Neural cell (in vitro differentiated cells): ENCODE data around the gene DENND1A. TPM values are rescaled to one million over a fixed set of nuclear protein-coding genes. Genes with fewer than 3 reads are reported as not detected.
"Not testable (repeated sequence)": the region's sequence is repeated elsewhere in the genome, so short reads cannot be mapped to it uniquely, and the experiment has no call there.

ENCODE experiments used
- H2AFZ ChIP-seq: fragments of 200-600, 300-800 bp; sonication (generic), shearing (Covaris generic); 2 replicates; pipeline ENCODE4 v1.6.0; 2014; ENCODE audit warnings: low read depth, mild to moderate bottlenecking, antibody characterized with exemption, low read length, moderate library complexity
- H3F3A ChIP-seq: fragments of 200-600 bp; shearing (Covaris generic); 2 replicates; pipeline ENCODE4 v1.6.1; 2016; ENCODE audit warnings: mild to moderate bottlenecking, moderate library complexity, mixed read lengths, antibody characterized with exemption, low read length; ENCODE audit not compliant: insufficient read depth, poor library complexity, severe bottlenecking
- H3K27ac ChIP-seq: fragments of 200-600, 300-800 bp; sonication (generic), shearing (Covaris generic); 2 replicates; pipeline ENCODE4 v1.5.1; 2014; ENCODE audit warnings: mild to moderate bottlenecking, low read length, moderate library complexity
- H3K27me3 ChIP-seq: fragments of 300-800, 200-600 bp; sonication (generic), shearing (Covaris generic); 2 replicates; pipeline ENCODE4 v1.6.0; 2014; ENCODE audit warnings: mild to moderate bottlenecking, low read depth, low read length, moderate library complexity; ENCODE audit not compliant: insufficient read depth
- H3K36me3 ChIP-seq: fragments of 300-800, 200-600 bp; sonication (generic), shearing (Covaris generic); 2 replicates; pipeline ENCODE4 v1.5.1; 2014; ENCODE audit warnings: mild to moderate bottlenecking, antibody characterized with exemption, low read length, moderate library complexity; ENCODE audit not compliant: insufficient read depth
- H3K4me2 ChIP-seq: fragments of 300-800, 200-600 bp; sonication (generic), shearing (Covaris generic); 2 replicates; pipeline ENCODE4 v1.6.0; 2014; ENCODE audit warnings: mild to moderate bottlenecking, low read length
- H3K4me3 ChIP-seq: fragments of 300-800, 200-600 bp; sonication (generic), shearing (Covaris generic); 2 replicates; pipeline ENCODE4 v1.5.1; 2014; ENCODE audit warnings: mild to moderate bottlenecking, low read length, moderate library complexity
- H3K79me2 ChIP-seq: fragments of 200-600 bp; shearing (Covaris generic); replicated peaks from 2 replicates; pipeline ENCODE4 v1.6.0; 2014; ENCODE audit warnings: mild to moderate bottlenecking, low read length, moderate library complexity; ENCODE audit not compliant: insufficient read depth
- H3K9ac ChIP-seq: fragments of 300-800, 200-600 bp; sonication (generic), shearing (Covaris generic); 2 replicates; pipeline ENCODE4 v1.6.1; 2016; ENCODE audit warnings: mild to moderate bottlenecking, low read length, mixed read lengths
- H3K9me2 ChIP-seq: fragments of 200-600 bp; shearing (Covaris generic); 2 replicates; pipeline ENCODE4 v1.6.1; 2016; ENCODE audit warnings: mild to moderate bottlenecking, low read length, mixed read lengths; ENCODE audit not compliant: insufficient read depth
- H3K9me3 ChIP-seq: fragments of 200-600, 300-800 bp; sonication (generic), shearing (Covaris generic); 2 replicates; pipeline ENCODE4 v1.6.1; 2016; ENCODE audit warnings: mild to moderate bottlenecking, mixed run types, low read length, moderate library complexity, mixed read lengths
- H4K20me1 ChIP-seq: fragments of 200-600 bp; shearing (Covaris generic); 2 replicates; pipeline ENCODE4 v1.6.1; 2016; ENCODE audit warnings: mild to moderate bottlenecking, mixed run types; ENCODE audit not compliant: insufficient read depth
- EP300 ChIP-seq: fragments of 450-650 bp; conservative IDR thresholded peaks from 2 replicates; pipeline ENCODE4 v1.6.1; 2014; ENCODE audit warnings: antibody characterized with exemption, mild to moderate bottlenecking, moderate library complexity; ENCODE audit not compliant: poor library complexity, severe bottlenecking
- EZH2 ChIP-seq: fragments of 200-600, 300-800 bp; shearing (Covaris generic), sonication (generic); IDR thresholded peaks from 2 replicates; pipeline ENCODE4 v1.6.1; 2014; ENCODE audit warnings: antibody characterized with exemption, low read length, borderline replicate concordance, mild to moderate bottlenecking; ENCODE audit not compliant: insufficient read depth, poor library complexity, severe bottlenecking
- MXI1 ChIP-seq: fragments of 450-650 bp; conservative IDR thresholded peaks from 2 replicates; pipeline ENCODE4 v1.6.1; 2014; ENCODE audit warnings: antibody characterized with exemption, mild to moderate bottlenecking; ENCODE audit not compliant: poor library complexity, severe bottlenecking
- POLR2AphosphoS5 ChIP-seq: IDR thresholded peaks from 2 replicates; pipeline ENCODE4 v1.6.1; 2012
- RAD21 ChIP-seq: fragments of 450-650 bp; conservative IDR thresholded peaks from 2 replicates; pipeline ENCODE4 v1.6.1; 2014; ENCODE audit warnings: antibody characterized with exemption, mild to moderate bottlenecking, moderate library complexity
- SMC3 ChIP-seq: fragments of 450-650 bp; conservative IDR thresholded peaks from 2 replicates; pipeline ENCODE4 v1.6.1; 2014; ENCODE audit warnings: antibody characterized with exemption, mild to moderate bottlenecking, moderate library complexity; ENCODE audit not compliant: poor library complexity
- TAF1 ChIP-seq: IDR thresholded peaks from 2 replicates; pipeline ENCODE4 v1.6.1; 2012; ENCODE audit warnings: low read depth
- polyA plus RNA-seq: library from polyadenylated mRNA; depleted of rRNA; stranded (reverse); fragments of >200 nt; gene quantifications from 2 replicates; pipeline ENCODE4 v1.2.3, GENCODE V29; 2014
- TF ChIP-seq, protein P1 (sequence below): fragments of 450-650 bp; IDR thresholded peaks from 2 replicates; pipeline ENCODE4 v1.5.1; 2014; ENCODE audit warnings: antibody characterized with exemption, mild to moderate bottlenecking, moderate library complexity; ENCODE audit not compliant: poor library complexity, severe bottlenecking
- TF ChIP-seq, protein P2 (sequence below): IDR thresholded peaks from 2 replicates; pipeline ENCODE4 v1.6.1; 2012; ENCODE audit warnings: borderline replicate concordance

DENND1A gene
- polyA plus RNA-seq, 1 donor from 2014 or later = 2.3 TPM

DNA sequence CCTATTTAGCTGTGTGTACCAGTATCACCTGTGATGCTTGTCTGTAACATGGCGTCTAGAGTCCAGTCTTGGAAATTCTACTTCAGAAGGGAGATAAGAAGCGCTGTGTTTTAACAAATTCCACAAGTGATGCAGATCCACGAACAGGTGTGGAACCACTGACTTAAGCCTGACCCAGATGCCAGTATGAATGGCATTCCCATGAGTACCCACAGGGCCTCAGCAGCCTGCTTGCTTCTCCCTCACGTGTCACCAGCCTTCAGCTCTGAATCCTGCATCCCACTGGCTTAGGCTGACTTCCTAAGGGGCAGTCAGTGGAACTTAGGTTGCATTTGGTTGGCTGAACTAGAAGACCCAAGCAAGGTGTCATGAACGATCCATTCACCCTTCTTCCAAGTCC is 8.5 kb upstream of the DENND1A start:
- H3K27ac ChIP-seq = no peak overlapping the region
- H3F3A ChIP-seq = no peaks in the 10 kb centered on the region
- H3K9ac ChIP-seq = no peak overlapping the region
- no peak overlapping the region for H3K4me3 ChIP-seq
- H3K27me3 ChIP-seq = no peaks in the 10 kb centered on the region
- H4K20me1 ChIP-seq = no peaks in the 10 kb centered on the region
- no peaks in the 10 kb centered on the region for H3K9me3 ChIP-seq
- TF ChIP-seq MXI1 = no peak
- TF ChIP-seq SMC3 = no peak
- TF ChIP-seq EZH2 = no peak
- TF ChIP-seq TAF1 = no peak
- no peak for TF ChIP-seq RAD21
- TF ChIP-seq, protein P1, sequence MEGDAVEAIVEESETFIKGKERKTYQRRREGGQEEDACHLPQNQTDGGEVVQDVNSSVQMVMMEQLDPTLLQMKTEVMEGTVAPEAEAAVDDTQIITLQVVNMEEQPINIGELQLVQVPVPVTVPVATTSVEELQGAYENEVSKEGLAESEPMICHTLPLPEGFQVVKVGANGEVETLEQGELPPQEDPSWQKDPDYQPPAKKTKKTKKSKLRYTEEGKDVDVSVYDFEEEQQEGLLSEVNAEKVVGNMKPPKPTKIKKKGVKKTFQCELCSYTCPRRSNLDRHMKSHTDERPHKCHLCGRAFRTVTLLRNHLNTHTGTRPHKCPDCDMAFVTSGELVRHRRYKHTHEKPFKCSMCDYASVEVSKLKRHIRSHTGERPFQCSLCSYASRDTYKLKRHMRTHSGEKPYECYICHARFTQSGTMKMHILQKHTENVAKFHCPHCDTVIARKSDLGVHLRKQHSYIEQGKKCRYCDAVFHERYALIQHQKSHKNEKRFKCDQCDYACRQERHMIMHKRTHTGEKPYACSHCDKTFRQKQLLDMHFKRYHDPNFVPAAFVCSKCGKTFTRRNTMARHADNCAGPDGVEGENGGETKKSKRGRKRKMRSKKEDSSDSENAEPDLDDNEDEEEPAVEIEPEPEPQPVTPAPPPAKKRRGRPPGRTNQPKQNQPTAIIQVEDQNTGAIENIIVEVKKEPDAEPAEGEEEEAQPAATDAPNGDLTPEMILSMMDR = no peak
- TF ChIP-seq, protein P2, sequence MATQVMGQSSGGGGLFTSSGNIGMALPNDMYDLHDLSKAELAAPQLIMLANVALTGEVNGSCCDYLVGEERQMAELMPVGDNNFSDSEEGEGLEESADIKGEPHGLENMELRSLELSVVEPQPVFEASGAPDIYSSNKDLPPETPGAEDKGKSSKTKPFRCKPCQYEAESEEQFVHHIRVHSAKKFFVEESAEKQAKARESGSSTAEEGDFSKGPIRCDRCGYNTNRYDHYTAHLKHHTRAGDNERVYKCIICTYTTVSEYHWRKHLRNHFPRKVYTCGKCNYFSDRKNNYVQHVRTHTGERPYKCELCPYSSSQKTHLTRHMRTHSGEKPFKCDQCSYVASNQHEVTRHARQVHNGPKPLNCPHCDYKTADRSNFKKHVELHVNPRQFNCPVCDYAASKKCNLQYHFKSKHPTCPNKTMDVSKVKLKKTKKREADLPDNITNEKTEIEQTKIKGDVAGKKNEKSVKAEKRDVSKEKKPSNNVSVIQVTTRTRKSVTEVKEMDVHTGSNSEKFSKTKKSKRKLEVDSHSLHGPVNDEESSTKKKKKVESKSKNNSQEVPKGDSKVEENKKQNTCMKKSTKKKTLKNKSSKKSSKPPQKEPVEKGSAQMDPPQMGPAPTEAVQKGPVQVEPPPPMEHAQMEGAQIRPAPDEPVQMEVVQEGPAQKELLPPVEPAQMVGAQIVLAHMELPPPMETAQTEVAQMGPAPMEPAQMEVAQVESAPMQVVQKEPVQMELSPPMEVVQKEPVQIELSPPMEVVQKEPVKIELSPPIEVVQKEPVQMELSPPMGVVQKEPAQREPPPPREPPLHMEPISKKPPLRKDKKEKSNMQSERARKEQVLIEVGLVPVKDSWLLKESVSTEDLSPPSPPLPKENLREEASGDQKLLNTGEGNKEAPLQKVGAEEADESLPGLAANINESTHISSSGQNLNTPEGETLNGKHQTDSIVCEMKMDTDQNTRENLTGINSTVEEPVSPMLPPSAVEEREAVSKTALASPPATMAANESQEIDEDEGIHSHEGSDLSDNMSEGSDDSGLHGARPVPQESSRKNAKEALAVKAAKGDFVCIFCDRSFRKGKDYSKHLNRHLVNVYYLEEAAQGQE = no peak
- TF ChIP-seq EP300 = no peak
- no peak for TF ChIP-seq POLR2AphosphoS5
- H3K36me3 ChIP-seq = no peaks in the 10 kb centered on the region
- H3K9me2 ChIP-seq = no peaks in the 10 kb centered on the region
- H3K4me2 ChIP-seq = no peak overlapping the region
- H3K79me2 ChIP-seq = no peaks in the 10 kb centered on the region
- no peak overlapping the region for H2AFZ ChIP-seq

DNA sequence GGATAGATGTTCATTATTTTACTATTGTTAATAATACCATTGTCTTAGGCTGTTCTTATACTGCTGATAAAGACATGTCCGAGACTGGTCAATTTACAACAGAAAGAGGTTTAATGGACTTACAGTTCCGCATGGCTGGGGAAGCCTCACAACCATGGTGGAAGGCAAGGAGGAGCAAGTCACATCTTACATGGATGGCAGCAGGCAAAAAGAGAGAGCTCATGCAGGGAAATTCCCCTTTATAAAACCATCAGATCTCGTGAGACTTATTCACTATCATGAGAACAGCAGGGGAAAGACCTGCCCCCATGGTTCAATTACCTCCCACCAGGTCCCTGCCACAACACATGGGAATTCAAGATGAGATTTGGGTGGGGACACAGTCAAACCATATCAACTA is 6.6 kb upstream of the DENND1A start:
- H3K79me2 ChIP-seq, H3F3A ChIP-seq, H2AFZ ChIP-seq: not testable (repeated sequence)

More for the DNA sequence above, 6.6 kb upstream of the DENND1A start:
- H3K4me3 ChIP-seq, H3K27me3 ChIP-seq, H3K9ac ChIP-seq, H3K36me3 ChIP-seq, H3K9me2 ChIP-seq, H3K27ac ChIP-seq, H4K20me1 ChIP-seq, H3K9me3 ChIP-seq, H3K4me2 ChIP-seq: not testable (repeated sequence)
